GM12864 (cell line): Measurements from ENCODE around the gene SERPINA5.

Source experiments
- DNase-seq: peaks from one replicate; pipeline ENCODE4 v3.0.0-alpha.2; 2011; ENCODE audit warnings: low read depth
- H3K4me3 ChIP-seq: 2 replicates; pipeline ENCODE4 v1.5.1; 2011; ENCODE audit warnings: mild to moderate bottlenecking, low read depth, low read length, control low read depth
- TF ChIP-seq, protein P1 (sequence below): IDR thresholded peaks from 2 replicates; pipeline ENCODE4 v1.5.1; 2011; ENCODE audit warnings: low read depth, mild to moderate bottlenecking, moderate library complexity, low read length, control low read depth, inconsistent platforms; ENCODE audit errors: missing control alignments

The SERPINA5 gene, protein sequence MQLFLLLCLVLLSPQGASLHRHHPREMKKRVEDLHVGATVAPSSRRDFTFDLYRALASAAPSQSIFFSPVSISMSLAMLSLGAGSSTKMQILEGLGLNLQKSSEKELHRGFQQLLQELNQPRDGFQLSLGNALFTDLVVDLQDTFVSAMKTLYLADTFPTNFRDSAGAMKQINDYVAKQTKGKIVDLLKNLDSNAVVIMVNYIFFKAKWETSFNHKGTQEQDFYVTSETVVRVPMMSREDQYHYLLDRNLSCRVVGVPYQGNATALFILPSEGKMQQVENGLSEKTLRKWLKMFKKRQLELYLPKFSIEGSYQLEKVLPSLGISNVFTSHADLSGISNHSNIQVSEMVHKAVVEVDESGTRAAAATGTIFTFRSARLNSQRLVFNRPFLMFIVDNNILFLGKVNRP

DNA sequence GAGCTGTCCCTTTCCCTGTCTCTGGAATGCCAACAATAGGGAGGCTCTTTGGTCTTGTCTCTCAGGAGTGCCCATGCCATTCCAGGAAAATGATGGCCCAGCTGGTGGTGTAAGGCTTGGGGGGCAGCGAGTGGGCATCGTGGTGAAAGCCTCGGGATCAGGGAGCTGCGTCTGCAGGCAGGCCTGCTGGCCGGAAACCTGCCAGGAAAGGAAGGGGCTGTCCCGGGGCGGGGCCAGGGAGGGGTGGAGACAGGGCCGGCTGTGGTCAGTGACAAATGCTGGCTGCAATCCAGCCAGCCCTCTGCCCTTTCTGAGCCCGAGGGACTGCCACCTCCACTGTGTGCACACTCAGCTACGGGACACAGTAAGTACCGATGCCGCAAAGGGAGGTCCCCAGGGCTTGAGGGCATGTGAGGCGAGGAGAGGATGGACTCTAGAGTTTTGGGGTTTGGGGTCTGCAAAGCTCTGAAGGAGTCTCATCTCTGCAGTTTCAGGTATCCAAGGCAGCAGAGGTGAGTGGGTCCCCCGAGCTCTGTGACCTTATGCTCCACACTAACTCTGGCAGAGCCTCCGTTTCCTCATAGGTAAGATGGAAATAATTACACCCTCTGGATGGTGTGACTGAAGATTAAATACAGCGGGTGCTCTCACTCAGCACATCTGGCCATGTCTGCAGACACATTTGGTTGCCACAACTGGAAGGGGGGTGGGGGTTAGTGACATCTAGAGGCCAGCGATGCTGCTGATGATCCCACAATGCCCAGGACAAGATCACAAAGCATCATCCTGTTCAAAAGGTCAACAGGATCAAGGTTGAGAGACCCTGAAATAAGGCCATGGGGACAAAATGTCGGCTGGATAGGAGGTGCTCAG, at the start of gene SERPINA5:
TSS of gene SERPINA5 (plus strand) at position 300 of the 873 bp plus-strand sequence. CDS start 5,937 bp downstream, outside the sequence.
- no peak for DNase-seq
- TF ChIP-seq, protein P1, sequence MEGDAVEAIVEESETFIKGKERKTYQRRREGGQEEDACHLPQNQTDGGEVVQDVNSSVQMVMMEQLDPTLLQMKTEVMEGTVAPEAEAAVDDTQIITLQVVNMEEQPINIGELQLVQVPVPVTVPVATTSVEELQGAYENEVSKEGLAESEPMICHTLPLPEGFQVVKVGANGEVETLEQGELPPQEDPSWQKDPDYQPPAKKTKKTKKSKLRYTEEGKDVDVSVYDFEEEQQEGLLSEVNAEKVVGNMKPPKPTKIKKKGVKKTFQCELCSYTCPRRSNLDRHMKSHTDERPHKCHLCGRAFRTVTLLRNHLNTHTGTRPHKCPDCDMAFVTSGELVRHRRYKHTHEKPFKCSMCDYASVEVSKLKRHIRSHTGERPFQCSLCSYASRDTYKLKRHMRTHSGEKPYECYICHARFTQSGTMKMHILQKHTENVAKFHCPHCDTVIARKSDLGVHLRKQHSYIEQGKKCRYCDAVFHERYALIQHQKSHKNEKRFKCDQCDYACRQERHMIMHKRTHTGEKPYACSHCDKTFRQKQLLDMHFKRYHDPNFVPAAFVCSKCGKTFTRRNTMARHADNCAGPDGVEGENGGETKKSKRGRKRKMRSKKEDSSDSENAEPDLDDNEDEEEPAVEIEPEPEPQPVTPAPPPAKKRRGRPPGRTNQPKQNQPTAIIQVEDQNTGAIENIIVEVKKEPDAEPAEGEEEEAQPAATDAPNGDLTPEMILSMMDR, result no peak
- H3K4me3 ChIP-seq, result no peak within 1 kb of the TSS

DNA sequence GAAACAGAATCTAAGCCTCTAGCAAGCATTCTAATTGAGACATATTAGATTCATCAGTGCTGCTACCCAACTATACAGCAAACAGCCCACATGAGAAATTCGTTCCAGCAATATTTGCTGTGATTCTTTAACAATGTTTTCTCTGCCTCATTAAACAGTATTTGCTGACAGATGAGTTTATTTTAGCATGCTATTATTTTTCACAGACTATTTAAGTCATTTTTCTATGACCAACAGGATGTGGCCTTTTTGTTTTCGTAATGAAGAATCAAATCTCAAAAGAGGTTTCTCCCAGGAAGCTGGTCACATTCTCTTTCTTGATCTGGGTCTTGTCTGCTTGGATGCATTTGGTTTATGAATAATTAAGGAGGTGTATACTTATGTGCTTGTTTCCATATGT, 48.8 kb upstream of the SERPINA5 start:
- DNase-seq, result no peak
- TF ChIP-seq, protein P1, result no peak
- no peak overlapping the region for H3K4me3 ChIP-seq

DNA sequence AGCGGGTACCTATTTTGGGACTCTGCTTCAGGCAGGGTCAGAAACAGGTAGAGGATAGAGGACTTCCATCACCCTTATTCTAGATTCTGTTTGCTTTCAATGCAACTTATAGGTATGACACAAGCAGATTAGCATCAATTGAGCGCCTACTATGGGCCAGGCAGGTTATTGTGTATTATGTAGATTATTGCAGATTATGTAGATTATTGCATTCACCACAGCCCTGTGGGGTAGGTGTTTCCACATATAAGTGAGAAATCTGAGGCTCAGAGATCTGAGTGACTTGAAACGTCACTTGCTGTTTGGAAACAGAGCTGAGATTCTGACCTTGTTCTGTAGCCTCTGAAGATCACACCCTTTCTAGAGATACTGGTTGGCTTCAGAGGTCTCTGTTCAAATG, 45.7 kb upstream of the SERPINA5 start:
- H3K4me3 ChIP-seq, result no peak overlapping the region
- TF ChIP-seq, protein P1, result no peak
- DNase-seq, result no peak

DNA sequence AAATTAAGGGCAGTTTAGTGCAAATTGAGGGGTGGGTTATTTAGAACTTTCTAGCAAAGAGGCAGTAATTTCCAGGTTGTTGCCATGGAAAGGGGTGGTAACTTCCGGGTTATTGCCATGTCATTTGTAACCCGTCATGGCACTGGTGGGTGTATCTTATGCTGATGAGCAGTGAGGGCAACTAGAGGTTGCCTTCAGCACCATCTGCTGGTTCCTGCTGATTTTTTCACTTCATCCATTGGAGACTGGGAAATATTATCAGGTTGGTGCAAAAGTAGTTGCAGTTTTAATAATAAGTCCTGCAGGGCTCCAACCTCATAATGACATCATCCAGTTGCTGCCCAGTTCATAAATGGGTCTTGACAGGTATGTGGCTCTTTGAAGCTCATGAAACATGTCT, 44.4 kb upstream of the SERPINA5 start:
- DNase-seq, result peak; percentile 18
- no peak overlapping the region for H3K4me3 ChIP-seq
- TF ChIP-seq, protein P1, result peak; percentile 23

DNA sequence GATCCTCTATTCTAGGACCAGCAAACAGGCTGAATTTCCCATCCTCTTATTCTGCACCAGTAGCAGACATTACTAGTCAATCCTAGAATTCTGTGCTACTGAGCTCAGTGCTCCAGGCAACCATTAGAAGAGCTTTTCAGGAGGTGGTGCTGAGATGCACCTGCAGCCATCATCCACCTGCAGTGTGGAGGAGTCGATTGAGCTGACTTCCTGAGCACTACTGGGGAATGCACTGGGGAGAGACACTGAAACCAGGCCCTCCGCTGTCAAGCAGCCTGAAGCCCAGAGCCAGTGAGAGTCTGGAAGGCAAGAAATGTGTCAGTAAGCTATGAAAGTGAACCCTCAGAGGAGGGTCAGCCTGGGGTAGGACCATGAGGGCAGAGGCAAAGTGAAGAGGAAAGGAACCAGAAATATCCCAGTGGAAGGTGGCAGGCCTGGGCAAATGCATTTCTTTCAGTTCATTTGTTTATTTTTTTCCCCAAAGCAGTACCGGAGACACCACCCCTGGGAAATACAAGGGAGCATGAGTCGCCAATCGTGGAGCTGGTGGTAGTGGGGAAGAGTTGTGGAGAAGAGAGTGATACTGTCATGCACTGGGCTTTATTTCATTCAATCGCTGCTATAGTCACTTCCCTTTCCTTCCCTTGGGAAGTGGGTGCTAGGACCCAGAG, 43.0 kb upstream of the SERPINA5 start:
- TF ChIP-seq, protein P1, result no peak
- H3K4me3 ChIP-seq, result no peak overlapping the region
- no peak for DNase-seq

DNA sequence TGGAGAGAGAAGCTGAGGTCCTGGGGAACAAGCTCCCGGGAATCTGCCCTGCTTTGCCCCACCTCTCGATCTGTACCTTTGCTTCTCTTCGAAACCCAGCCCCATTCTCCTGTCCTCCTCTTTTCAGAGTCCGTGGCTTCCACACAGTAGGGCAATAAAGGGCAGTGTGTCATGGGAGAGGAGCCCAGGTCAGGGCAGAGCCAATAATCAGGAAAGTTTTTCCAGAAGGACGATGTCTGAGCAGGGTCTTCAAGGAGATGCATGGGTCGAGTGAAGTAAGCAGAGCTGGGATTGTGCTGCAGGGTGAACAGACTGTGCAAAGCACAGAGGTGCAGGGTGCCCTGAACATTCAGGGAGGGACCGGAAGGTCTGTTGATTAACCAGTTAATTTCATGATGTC, 42.0 kb upstream of the SERPINA5 start:
- TF ChIP-seq, protein P1, result no peak
- no peak overlapping the region for H3K4me3 ChIP-seq
- DNase-seq, result no peak
